Measurements from ENCODE around the gene PRKCE.
A peak's percentile ranks its signal among the peaks of the same experiment; 100 is the strongest.

Gene PRKCE

GRCh38 chr2:45992021-45992740 lies 340.7 kb downstream of the PRKCE start:
- no peak for DNase-seq (ENCODE audit: low spot score)

DNA sequence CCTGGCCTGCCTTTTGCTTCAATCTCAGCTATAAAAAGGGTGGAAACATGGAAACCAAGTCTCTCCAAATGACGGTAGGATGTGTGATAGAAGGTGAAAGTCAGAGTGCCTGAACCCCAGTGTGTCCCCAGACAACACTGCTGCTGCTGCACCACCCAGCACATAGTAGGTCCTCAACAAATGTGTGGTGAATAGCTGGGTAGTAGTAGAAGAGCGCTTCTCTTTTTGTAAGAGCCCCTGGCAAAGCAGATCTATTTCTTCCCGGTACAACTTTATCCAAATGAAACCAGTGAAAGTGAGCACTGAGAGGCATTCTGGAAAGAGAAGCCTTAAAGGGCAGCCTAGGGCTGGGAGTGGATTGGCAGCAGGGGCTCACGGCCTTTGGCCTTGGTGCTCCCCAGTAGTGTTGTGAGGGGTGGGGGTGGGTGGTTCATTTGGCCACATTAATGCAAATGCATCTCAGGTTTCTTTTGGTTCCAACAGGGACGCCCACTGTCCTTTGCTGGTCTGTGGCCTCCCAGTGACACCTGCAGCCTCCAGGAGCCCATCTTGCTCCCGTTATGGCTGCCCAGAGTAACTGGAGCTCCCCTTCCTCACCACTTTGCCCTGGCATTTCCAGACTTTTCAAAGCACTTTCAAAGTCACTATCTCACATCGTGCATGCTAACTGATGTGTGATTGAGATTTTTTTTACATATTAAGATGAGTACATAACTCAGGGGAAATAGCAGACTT lies 341.4 kb downstream of the PRKCE start:
- no peak for DNase-seq (ENCODE audit: low spot score)

- DNase-seq (ENCODE audit: low spot score), result peak; percentile 73
Measured at GRCh38 chr2:45993476-45993991, 342.1 kb downstream of the PRKCE start.

- no peak for DNase-seq (ENCODE audit: low spot score)
Measured at GRCh38 chr2:45994060-45994459, 342.6 kb downstream of the PRKCE start.

- no peak for DNase-seq (ENCODE audit: low spot score)
Measured at GRCh38 chr2:46000660-46001059, 349.2 kb downstream of the PRKCE start.

- no peak for DNase-seq (ENCODE audit: low spot score)
Measured at GRCh38 chr2:46001290-46001689, 349.8 kb downstream of the PRKCE start.

GRCh38 chr2:46001741-46002506 lies 350.4 kb downstream of the PRKCE start:
- no peak for DNase-seq (ENCODE audit: low spot score)

GRCh38 chr2:46002507-46002883 lies 351.0 kb downstream of the PRKCE start:
- DNase-seq (ENCODE audit: low spot score), result no peak

DNA sequence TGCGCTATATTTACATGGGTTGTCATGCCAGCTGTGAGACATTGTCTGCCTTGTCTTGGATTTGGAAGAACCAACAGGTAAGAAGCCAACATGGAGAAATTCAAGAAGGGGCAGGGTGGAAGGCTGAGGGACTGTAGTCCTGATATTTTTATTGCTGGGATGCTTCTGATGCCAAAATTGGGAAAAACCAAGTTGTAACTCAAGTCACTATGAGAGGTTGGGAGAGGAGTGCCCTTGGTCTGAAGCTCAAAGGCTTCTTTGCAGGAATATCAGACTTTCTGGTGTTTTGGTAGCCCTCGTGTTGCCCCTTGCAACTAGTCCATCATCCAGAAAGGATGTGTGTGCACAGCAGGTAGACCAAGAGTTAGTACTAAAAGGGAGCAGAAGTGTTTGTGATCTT lies 351.5 kb downstream of the PRKCE start:
- no peak for DNase-seq (ENCODE audit: low spot score)

DNA sequence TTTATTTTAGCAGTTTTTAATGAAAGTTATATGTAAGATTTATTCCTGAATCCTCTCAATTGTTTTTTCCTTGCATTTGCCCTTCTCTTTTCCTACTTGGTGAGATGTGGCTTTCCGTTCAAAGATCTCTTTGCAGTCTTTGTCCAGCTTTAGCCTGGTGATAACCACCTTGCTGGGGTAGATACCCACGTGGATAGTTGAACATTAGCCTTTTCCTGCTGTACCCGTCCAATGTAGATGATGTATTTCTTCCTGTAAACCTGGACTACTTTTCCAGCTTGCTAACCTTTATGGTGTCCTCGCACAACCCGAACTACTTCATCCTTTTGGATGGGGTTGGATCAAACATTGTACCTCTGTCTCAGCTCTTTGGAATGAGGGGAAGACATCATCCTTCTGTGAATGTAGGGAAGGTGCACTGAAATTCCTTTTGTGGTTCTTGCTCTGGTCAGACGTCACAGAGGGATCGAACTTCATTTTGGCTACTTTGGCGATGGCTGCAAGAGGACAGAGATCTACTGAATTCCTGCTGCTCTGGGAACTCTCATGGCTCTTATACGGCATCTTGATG lies 352.5 kb downstream of the PRKCE start:
- no peak for DNase-seq (ENCODE audit: low spot score)

GRCh38 chr2:46006473-46007025 lies 355.1 kb downstream of the PRKCE start:
- no peak for DNase-seq (ENCODE audit: low spot score)

GRCh38 chr2:46007412-46007811 lies 355.9 kb downstream of the PRKCE start:
- DNase-seq (ENCODE audit: low spot score), result no peak

DNA sequence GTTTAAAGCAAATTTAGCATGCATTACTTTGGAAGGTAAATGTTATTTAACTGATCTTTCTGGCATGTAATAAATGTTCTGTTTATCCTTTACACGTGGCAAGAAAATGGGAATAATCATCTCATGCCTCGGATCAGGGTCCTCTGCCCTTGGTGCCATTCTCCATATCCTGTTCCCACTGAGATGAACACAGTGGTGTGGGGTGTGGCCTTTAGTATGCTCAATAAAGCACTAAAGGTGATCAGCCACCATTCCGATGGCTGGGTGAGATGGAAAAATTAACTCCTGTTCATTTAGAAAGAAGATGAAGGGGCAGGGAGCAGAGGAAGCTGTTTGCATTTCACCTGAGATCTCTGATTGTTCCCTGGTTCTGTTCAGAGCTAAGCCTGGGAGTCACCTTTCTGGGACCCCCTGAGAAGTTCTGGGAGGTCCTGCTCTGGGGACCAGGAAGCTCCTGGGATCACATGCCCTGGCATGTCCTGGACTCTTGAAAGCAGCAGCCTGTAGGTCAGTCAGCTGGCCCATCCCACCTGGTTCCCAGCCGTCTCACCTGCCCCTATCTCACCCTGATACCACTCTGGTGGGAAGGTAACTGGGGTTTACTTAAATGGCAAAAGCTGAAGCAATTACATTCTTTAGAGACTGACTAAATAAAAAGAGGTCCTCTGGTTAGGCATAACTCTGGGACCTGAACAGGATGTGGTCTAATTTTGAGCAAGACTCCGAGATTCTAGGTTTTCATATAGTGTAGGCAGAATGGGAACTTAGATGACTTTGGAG lies 356.8 kb downstream of the PRKCE start:
- DNase-seq (ENCODE audit: low spot score), result no peak

DNA sequence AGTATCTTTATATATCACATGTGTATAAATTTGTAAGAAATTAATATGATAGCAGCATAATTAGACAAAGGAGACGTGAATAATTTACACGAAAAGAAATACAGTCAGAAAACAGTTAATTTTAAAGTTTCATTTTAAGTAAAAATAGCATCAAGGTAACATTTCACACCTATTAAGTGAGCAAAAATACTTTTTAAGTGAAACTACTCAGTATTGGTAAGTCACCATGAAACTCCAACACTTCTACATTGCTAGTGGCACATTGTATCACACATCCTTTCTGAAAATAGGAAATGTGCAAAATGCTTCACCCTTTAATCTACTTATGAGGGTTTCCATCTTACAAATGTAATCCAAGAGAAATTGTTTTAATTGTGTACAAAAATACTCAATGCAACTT lies 357.8 kb downstream of the PRKCE start:
- DNase-seq (ENCODE audit: low spot score), result no peak

- DNase-seq (ENCODE audit: low spot score), result no peak
Measured at GRCh38 chr2:46009772-46010171, 358.3 kb downstream of the PRKCE start.

GRCh38 chr2:46010223-46010924 lies 358.9 kb downstream of the PRKCE start:
- no peak for DNase-seq (ENCODE audit: low spot score)

DNA sequence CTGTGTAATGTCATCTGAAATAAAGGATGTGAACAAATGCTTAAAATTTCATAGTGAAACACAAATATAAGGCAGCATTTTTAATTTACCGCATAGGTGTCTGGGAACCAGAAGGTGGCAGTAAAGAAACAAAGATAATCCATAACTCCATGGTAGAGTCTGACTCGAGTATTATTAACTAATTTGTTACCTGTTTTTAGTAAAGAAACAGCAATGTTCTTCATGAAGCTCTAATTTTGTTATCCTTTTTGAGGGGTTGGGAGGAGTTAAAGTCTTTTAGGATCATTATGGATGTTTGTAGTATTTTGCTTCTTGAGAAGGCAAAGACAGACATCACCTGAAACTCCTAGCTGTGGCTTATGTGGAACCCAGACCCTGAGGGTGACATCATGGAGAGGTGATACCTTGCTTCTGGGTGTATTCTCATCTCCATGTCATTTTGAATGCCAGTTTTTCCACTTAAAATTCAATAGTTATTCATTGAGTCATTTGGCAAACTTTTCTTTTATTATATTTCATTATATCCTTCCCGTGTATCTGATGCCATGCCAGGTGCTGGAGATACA lies 359.5 kb downstream of the PRKCE start:
- DNase-seq (ENCODE audit: low spot score), result peak; percentile 27

DNA sequence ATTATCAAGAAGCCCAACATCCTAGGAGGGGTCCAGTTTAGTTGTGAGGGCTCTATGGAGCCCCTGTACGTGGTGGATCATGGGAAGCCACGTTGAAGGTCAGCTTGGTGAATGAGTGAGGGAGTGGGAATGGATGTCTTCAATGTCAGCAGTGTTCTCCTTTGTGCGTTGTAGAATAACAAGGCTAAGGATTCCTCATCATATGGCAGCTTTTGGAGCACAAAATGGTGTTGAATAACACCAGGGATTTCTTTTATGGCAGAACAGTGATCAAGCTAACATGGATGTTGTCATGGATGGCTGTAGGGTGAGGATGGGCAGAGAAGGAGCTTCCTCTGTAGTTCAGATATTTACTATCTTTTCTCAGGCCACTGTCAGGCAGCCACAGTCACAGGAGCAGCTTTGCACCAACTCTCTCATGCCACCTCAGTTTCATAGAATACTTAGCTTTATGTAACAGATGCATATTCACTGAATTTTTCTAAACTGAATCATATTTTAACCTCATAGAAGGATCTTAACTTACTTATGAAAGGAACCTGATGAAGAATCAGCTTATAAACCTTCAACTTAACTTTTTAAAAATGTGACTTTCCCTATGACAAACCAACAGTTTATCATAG lies 361.3 kb downstream of the PRKCE start:
- DNase-seq (ENCODE audit: low spot score), result no peak

DNA sequence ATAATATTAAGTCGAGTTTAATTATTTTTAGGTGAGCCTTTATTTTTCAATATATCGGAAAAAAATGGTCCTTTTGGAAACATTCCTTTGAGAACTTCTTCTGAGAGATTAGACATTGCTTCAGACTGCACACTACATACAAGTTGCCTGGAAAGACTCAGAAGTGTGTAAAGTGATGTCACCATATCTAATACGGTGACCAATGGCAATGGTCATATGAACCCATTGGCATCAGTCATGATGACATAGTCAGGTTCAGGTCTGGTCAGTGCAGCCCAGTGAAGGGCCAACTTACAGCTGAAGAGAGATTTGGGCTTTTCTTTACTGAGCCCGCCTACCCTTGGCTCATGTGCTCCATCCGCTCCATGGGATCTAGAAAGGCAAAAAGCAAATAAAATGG lies 362.3 kb downstream of the PRKCE start:
- DNase-seq (ENCODE audit: low spot score), result no peak
